Keratinocyte (primary cell): ENCODE results near the gene ZNF438. TPM values are rescaled to one million over a fixed set of nuclear protein-coding genes. Genes with fewer than 3 reads are reported as not detected.

ENCODE experiments used
- DNase-seq: peaks from one replicate; pipeline ENCODE4 v3.0.0-alpha.2; 2011; ENCODE audit warnings: low read depth, missing footprints, low spot score
- FAIRE-seq: peaks from 2 replicates; lab custom pipeline; 2011; peaks lifted over from hg19 to GRCh38; lab: Jason Lieb, UNC
- H2AFZ ChIP-seq: 2 replicates; pipeline ENCODE4 v1.6.0; 2012; ENCODE audit warnings: low read length, control low read depth, inconsistent platforms; ENCODE audit not compliant: control insufficient read depth
- H3K27ac ChIP-seq: 2 replicates; pipeline ENCODE4 v1.5.1; 2011; ENCODE audit warnings: low read length; ENCODE audit not compliant: control insufficient read depth, insufficient read depth
- H3K27me3 ChIP-seq: 3 replicates; pipeline ENCODE4 v1.6.0; 2011; ENCODE audit warnings: low read length; ENCODE audit not compliant: control insufficient read depth, insufficient read depth; ENCODE audit errors: extremely low read depth
- H3K36me3 ChIP-seq, 2 experiments: 2 replicates in 1 of 2; 3 replicates in 1 of 2; pipeline ENCODE4 v1.5.1; 2011; ENCODE audit warnings: low read length in 2 of 2, mild to moderate bottlenecking in 1 of 2; ENCODE audit not compliant: control insufficient read depth in 2 of 2, insufficient read depth in 2 of 2; ENCODE audit errors: extremely low read depth in 1 of 2
- H3K4me1 ChIP-seq: 3 replicates; pipeline ENCODE4 v1.5.1; 2011; ENCODE audit warnings: low read length; ENCODE audit not compliant: control insufficient read depth, insufficient read depth; ENCODE audit errors: extremely low read depth
- H3K4me2 ChIP-seq: 3 replicates; pipeline ENCODE4 v1.6.0; 2011; ENCODE audit warnings: low read depth, low read length; ENCODE audit not compliant: control insufficient read depth, insufficient read depth; ENCODE audit errors: extremely low read depth
- H3K4me3 ChIP-seq, 3 experiments: fragments of 200-600 bp in 1 of 3; sonication (generic) in 1 of 3; 2 replicates in 2 of 3; 3 replicates in 1 of 3; pipeline ENCODE4 v1.5.1; 2011 to 2016; ENCODE audit warnings: low read length in 3 of 3, mild to moderate bottlenecking in 3 of 3, control low read depth in 2 of 3, inconsistent platforms in 1 of 3, low read depth in 1 of 3, mixed read lengths in 1 of 3, mixed run types in 1 of 3, moderate library complexity in 1 of 3; ENCODE audit not compliant: control insufficient read depth in 2 of 3, insufficient read depth in 2 of 3; ENCODE audit errors: extremely low read depth in 1 of 3
- H3K79me2 ChIP-seq: 2 replicates; pipeline ENCODE4 v1.6.0; 2012; ENCODE audit warnings: low read length; ENCODE audit not compliant: control insufficient read depth, insufficient read depth
- H3K9ac ChIP-seq: 3 replicates; pipeline ENCODE4 v1.6.0; 2011; ENCODE audit warnings: low read length; ENCODE audit not compliant: control insufficient read depth, insufficient read depth; ENCODE audit errors: extremely low read depth
- H3K9me1 ChIP-seq: 3 replicates; pipeline ENCODE4 v1.6.0; 2011; ENCODE audit warnings: low read length; ENCODE audit not compliant: control insufficient read depth, insufficient read depth; ENCODE audit errors: extremely low read depth
- H3K9me3 ChIP-seq: 2 replicates; pipeline ENCODE4 v1.5.1; 2012; ENCODE audit warnings: low read depth, low read length; ENCODE audit not compliant: control insufficient read depth
- H4K20me1 ChIP-seq: 3 replicates; pipeline ENCODE4 v1.6.0; 2011; ENCODE audit warnings: low read length; ENCODE audit not compliant: control insufficient read depth, insufficient read depth; ENCODE audit errors: extremely low read depth
- EZH2 ChIP-seq: IDR thresholded peaks from one replicate; pipeline ENCODE4 v1.6.1; 2012; ENCODE audit warnings: inconsistent platforms, mild to moderate bottlenecking, low read length, moderate library complexity
- dilution Hi-C: fragments of 300-500 bp; cut with MboI; formaldehyde crosslinking; loops from one replicate; pipeline ENCODE4 v1.7.0; 2020; ENCODE audit warnings: low sequenced_read_pairs; ENCODE audit not compliant: extremely low pct_ligation_motif_present
- polyA plus RNA-seq, 5 experiments: library from polyadenylated mRNA; depleted of rRNA in 3 of 5; stranded (reverse) in 3 of 5; stranded (forward) in 1 of 5; unstranded in 1 of 5; fragments of >200 nt; gene quantifications; 1 replicate in 1 of 5; 2 replicates in 3 of 5; 3 replicates in 1 of 5; pipeline versions ENCODE4 v1.2.1 to v1.2.3, GENCODE V29; 2011 to 2012; ENCODE audit warnings: missing spikeins in 2 of 5, low read depth in 1 of 5, low replicate concordance in 1 of 5
- TF ChIP-seq, protein P1 (sequence below), 3 experiments: IDR thresholded peaks in 1 of 3; conservative IDR thresholded peaks in 1 of 3; optimal IDR thresholded peaks in 1 of 3; 2 replicates in 2 of 3; 3 replicates in 1 of 3; pipeline versions ENCODE3 to v1.5.1; 2011; ENCODE audit warnings: low read length in 3 of 3, mild to moderate bottlenecking in 3 of 3, moderate library complexity in 2 of 3, control low read depth in 1 of 3, inconsistent platforms in 1 of 3; ENCODE audit not compliant: insufficient read depth in 2 of 3; ENCODE audit errors: extremely low read depth in 1 of 3

ZNF438 gene
- polyA plus RNA-seq, 1 donor (not counting 4 experiments of a cell fraction or from before 2014, with no cell fraction given), result 2.8 TPM

DNA sequence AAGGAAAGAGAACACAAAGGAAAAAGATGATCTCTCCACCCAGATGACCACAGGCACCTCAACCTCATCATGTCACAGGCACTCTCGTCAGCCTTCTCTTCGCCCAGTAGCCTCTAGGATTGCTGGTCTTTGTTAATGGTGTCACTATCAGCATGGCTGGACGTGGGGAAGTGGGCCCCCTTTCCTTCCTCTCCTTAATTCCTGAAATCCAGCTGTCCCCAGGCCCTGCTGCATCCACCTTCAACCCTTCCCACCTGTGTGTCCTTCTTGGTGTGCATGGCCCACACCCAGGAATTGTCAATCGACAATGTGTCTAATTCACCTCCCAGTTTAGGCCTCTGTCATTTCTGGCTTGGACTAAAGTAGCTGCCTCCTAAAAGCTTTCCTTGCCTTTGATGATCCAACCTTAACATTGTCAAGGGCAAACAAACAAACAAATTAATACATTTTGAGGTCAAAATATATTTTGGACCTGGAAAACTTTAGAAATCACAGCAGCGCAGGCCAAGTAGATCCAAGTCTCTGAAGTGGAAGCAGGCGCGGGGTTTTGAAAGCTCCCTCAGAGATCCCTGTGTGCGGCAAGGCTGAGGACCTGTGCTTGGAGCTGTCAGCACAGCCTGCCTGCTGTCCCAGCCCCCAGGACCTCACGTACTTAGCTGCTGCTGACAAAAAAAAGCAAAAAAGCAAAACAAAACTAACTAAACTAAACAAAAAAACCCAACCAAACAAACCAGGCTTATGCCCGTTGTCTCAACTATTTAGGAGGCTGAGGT is 208.8 kb downstream of the ZNF438 start:
- H3K27me3 ChIP-seq, result peaks cover 28% of the 10 kb centered on the region
- no peak overlapping the region for H3K4me3 ChIP-seq
- H3K9me1 ChIP-seq, result no peaks in the 10 kb centered on the region
- no peak overlapping the region for H3K27ac ChIP-seq
- H3K4me1 ChIP-seq, result peaks cover 4% of the 10 kb centered on the region
- no peaks in the 10 kb centered on the region for H3K36me3 ChIP-seq
- no peak overlapping the region for H3K9ac ChIP-seq
- no peaks in the 10 kb centered on the region for H3K9me3 ChIP-seq
- TF ChIP-seq, protein P1, sequence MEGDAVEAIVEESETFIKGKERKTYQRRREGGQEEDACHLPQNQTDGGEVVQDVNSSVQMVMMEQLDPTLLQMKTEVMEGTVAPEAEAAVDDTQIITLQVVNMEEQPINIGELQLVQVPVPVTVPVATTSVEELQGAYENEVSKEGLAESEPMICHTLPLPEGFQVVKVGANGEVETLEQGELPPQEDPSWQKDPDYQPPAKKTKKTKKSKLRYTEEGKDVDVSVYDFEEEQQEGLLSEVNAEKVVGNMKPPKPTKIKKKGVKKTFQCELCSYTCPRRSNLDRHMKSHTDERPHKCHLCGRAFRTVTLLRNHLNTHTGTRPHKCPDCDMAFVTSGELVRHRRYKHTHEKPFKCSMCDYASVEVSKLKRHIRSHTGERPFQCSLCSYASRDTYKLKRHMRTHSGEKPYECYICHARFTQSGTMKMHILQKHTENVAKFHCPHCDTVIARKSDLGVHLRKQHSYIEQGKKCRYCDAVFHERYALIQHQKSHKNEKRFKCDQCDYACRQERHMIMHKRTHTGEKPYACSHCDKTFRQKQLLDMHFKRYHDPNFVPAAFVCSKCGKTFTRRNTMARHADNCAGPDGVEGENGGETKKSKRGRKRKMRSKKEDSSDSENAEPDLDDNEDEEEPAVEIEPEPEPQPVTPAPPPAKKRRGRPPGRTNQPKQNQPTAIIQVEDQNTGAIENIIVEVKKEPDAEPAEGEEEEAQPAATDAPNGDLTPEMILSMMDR (optimal IDR thresholded peaks at IDR 0.05 in 1 of 3, IDR thresholded peaks at IDR 0.05 in 1 of 3, conservative IDR thresholded peaks at IDR 0.05 in 1 of 3; ENCODE audit: extremely low read depth in 1 of 3, insufficient read depth in 2 of 3, low read length in 3 of 3), result no peak
- no peak for TF ChIP-seq EZH2
- dilution Hi-C loops, result no loop called here
- no peak overlapping the region for H3K4me2 ChIP-seq
- no peaks in the 10 kb centered on the region for H3K79me2 ChIP-seq
- FAIRE-seq (no peak), DNase-seq (no peak)
- H4K20me1 ChIP-seq, result no peaks in the 10 kb centered on the region
- no peak overlapping the region for H2AFZ ChIP-seq

DNA sequence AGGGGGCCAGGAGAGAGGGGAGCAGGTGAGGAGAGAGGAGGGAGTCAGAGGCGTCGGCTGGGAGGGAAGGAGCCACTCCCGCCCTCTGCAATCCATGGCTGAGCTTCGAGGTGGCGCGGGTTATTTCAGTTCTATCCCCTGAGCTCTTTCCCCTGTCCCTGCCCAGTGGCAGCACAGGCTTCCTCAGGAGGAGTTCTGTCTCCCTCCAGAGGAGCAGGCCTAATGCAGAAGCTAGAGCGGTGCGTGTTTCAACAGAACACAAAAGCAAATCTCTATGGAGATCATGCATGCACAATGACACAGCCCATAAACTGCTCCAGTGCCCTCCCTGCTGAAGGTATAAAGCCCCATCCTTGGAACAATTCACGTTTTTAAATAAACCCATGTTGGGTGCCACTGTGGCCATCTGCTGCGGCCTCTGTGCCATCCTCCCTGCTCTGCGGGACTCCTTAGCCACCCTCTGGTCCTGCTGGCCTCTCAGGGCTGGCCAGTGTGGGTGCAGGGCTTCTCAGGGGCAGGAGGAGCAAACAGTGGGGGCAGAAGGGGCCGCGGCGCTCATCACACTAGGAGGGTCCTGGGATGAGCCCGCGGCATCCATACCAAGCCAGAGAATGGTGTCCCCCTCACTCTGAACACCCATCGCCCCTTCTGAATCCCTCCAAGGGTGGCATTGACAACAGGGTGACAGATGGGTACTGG is 209.5 kb downstream of the ZNF438 start:
- no peaks in the 10 kb centered on the region for H3K79me2 ChIP-seq
- DNase-seq, result no peak
- peaks cover 4% of the 10 kb centered on the region for H3K4me1 ChIP-seq
- no peaks in the 10 kb centered on the region for H3K9me1 ChIP-seq
- peaks cover 28% of the 10 kb centered on the region for H3K27me3 ChIP-seq
- no peaks in the 10 kb centered on the region for H4K20me1 ChIP-seq
- no peak overlapping the region for H3K27ac ChIP-seq
- H2AFZ ChIP-seq, result no peak overlapping the region
- dilution Hi-C loops, result no loop called here
- no peak overlapping the region for H3K9ac ChIP-seq
- FAIRE-seq, result no peak
- TF ChIP-seq, protein P1 (optimal IDR thresholded peaks at IDR 0.05 in 1 of 3, IDR thresholded peaks at IDR 0.05 in 1 of 3, conservative IDR thresholded peaks at IDR 0.05 in 1 of 3; ENCODE audit: extremely low read depth in 1 of 3, insufficient read depth in 2 of 3, low read length in 3 of 3), result no peak
- no peak for TF ChIP-seq EZH2
- no peak overlapping the region for H3K4me2 ChIP-seq
- no peaks in the 10 kb centered on the region for H3K9me3 ChIP-seq
- H3K36me3 ChIP-seq, result no peaks in the 10 kb centered on the region
- no peak overlapping the region for H3K4me3 ChIP-seq
